ENCODE results near the gene TRIM50. TPM values are rescaled to one million over a fixed set of nuclear protein-coding genes. Genes with fewer than 3 reads are reported as not detected.
"Not testable (repeated sequence)": the region's sequence is repeated elsewhere in the genome, so short reads cannot be mapped to it uniquely, and the experiment has no call there.

Gene TRIM50
- total RNA-seq, 1 donor from 2014 or later = 0.48 TPM

DNA sequence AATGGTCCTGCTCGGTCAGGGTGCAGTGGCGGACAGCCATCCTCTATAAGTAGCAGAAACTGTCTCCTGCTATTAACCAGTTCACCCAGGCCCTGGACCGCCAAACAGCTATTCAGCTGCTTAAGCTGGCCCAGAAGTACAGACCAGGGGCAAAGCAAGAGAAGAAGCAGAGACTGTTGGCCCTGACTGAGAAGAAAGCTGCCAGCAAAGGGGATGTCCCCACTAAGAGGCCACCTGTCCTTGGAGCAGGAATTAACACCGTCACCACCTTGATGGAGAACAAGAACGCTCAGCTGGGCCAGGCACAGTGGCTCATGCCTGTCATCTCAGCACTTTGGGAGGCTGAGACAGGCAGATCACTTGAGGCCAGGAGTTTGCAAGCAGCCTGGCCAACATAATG, 13.6 kb downstream of the TRIM50 start:
- DNase-seq (ENCODE audit: low spot score) = no peak

DNA sequence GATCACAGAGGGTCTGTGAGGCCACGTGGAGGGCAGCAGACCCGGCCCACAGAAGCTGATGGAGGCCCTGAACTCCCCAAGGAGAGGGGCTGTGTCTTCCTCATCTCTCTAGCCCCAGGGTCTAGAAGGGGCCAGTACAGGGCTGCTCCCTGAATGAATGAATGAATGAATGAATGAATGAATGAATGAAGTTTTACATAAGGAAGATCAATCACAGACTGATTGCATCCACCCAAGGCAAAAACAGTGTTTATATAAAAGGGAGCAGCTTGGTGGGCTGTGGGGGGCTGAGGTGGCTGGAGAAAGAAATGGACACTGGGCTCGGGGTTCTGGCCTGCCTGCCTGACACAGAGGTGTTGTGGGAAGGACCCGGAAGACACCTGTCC, 14.4 kb downstream of the TRIM50 start:
- DNase-seq (ENCODE audit: low spot score) = no peak

DNA sequence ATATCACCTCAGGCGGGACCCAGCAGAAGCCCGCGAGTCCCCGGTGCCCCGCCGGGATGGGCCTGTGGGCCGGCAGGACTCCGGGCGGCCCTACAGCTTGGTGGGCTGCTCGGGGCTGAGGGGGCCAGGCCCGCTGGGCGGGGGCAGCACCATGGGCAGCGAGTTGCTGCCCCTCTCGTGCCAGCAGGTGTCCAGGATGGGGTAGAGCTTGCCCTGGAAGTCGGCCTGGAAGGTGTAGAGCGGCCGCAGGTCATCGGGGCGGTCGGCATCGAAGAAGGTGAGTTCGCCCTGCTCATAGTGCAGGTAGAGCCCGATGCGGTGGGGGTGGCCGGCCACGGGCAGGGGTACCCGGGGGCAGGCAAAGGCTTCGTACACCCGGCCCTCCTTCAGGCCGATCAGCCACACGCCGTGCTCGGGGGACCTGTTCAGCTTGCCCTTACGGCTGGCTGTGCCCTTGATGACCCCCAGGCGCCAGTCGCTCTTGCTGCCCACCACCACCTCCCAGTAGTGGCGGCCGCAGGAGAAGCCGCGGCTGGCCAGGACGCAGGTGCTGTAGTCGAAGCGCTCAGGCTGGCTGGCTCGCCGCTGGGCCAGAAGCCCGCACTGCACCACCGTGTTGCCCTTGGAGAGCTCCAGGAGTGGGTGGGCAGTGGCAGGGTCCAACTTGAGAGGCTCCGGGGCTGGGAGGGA, 14.9 kb downstream of the TRIM50 start:
- no peak for DNase-seq (ENCODE audit: low spot score)

DNA sequence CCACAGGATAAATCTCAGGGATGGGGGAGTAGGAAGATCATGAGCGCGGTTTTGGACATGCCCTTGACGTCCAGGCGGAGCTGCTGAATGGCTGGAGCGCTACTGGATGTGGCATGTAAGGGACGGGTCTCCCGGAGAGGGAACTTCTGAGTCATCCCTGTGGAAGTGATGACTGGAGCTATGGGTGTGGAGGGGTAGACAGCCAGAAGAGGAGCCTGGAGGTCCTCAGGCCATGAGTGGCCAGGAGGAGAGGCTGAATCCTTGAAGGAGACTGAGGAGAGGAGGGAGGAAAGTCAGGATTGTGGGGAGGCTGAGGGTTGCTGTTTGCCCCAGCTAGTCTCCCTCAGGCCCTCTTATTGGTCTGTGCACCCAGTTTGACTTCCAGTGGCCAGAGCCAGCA, 16.5 kb downstream of the TRIM50 start:
- not testable (repeated sequence) for DNase-seq (ENCODE audit: low spot score)

DNA sequence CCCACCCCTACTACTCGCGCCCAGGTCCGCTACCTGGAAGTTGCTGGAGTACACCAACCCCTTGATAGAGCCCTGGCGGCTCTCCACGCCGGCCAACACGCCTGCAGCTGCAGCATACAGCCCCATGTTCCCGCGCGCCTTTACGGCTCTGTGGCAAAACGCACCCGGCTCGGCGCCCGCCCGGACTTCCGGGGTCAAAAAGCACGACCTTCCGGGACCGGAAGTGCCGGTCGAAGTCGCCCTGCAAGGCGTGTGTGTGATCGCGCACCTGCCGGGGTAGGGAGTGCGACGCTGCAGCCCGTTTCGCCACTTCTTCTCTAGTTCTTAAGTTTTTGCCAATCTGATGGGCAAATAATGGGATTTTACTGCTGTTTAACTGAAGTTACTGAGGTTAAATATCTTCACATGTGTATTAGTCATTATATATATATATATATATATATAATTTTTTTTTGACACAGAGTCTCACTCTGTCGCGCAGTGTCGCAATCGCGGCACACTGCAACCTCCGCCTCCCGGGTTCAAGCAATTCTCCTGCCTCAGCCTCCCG, 19.1 kb downstream of the TRIM50 start, which contains the start of gene NSUN5:
Gene NSUN5, minus strand, starts transcription at position 162 of the 550 bp plus-strand sequence. Its CDS starts 36 bp downstream, at position 126.
- DNase-seq (ENCODE audit: low spot score) = peak; percentile 83

DNA sequence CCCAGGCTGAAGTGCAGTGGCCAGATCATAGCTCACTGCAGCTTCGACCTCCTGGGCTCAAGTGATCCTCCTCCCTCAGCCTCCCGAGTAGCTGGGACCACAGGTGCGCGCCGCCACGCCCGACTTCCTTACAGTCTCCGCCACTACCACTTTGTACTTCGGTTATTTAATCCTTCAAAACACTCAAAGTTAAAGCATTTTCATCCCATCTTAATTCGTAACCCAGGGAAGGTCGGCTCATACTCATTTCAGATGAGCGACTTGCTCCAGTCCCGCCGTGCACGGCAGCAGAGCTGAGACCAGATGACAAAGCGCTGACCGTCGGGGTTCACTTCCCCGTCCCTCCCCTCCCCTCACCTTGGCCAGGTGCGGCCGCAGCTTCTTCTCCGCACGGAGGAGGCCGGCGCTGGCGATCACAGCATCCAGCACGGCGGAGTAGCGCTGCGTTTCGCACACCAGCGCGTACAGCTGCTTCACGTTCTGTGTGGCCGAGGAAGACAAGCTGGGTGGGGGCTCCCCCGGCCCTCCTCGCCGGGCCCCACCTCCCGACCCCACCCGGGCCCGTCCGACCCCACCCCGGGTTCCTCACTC, 19.7 kb downstream of the TRIM50 start:
- DNase-seq (ENCODE audit: low spot score) = no peak

DNA sequence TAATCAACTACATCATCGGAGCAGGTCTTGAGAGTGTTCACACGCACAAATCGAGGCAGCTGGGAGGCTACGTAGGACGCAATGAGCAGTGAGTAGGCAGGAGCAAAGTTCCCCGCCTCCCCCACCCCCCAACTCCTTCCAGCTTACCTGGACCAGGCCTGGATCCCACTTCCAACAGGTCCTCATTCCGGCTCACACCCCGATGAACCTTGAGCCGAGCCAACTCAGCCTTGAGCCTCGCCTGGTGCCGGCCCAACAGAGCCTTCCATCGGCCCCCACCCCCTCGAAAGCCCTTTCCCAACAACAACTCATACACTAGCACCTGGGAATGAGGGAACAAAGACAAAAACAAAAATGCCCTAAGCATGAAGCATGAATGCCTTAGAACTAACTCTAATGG, 20.4 kb downstream of the TRIM50 start:
- no peak for DNase-seq (ENCODE audit: low spot score)

DNA sequence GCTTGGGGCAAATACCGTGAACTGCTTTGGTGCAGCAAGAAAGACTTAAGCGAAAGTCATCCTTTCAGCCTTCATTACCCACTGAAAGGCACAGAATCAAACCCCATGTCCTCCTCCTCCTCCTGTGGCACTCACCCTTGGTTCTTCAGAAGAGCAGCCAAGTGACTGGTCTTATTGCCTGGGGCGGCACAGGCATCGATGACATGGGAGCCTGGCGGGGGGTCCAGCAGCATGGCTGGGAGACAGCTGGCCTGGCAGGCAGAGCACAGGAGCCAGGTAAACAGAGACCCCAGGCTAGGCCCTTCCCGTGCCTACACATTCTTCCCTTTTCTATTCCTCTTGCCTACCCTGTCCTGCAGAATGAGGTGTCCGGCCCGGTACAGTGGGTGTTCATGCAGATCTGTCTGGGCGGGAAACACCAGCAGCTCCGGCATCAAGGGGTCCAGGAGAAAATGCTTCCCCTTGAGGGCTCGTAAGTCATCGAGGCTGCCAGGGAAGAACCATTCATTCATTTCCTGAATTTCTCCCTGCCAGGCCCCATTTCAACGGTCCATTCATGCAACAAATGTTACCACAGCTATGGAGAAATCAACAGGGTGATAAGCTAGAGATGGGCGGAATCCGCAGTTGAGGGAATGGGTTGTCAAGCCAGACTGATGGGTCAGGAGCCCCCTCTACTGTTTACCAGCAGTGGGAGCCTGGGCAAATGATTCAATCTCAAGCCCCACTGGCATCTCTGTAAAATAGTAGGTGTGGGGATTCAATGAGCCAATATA, 23.1 kb downstream of the TRIM50 start:
- not testable (repeated sequence) for DNase-seq (ENCODE audit: low spot score)

DNA sequence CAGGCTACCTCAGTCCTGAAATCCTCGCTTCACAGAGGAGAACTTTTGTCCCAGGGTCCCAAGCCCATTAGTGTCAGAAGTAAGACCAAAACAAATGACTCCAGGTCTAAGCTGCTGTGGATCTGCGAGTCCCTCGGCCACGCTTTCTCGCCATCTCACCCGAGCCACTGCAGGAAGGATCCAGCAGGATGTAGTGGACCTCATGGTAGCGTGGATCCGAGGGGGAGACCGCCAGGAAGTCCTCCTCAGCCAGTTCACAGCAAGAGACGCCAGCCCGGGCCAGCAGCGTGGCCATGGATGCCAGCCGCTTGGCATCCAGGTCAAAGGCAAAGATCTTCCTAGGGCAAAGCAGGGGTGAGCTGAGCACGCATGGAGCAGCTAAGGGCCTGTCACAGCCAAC, 23.8 kb downstream of the TRIM50 start:
- no peak for DNase-seq (ENCODE audit: low spot score)

DNA sequence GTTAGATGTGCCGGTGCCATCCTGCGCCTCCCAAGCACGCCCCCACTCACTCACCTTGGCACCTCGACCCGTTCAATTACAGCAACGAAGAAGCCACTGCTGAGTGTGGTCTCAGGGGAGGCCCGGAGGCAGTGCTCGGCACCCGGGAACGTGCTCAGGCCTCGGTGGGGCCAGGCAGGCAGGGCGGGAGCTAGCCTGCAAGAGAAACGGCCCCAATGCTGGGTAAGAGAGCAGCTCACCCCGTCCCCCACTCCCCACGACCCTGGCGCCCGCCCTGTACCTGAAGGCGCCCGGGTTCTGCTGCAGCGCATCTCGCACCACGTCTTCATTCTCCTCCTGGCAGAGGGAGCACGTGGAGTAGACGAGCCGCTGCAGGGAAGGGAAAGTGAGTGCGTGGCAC, 24.3 kb downstream of the TRIM50 start:
- DNase-seq (ENCODE audit: low spot score) = no peak

DNA sequence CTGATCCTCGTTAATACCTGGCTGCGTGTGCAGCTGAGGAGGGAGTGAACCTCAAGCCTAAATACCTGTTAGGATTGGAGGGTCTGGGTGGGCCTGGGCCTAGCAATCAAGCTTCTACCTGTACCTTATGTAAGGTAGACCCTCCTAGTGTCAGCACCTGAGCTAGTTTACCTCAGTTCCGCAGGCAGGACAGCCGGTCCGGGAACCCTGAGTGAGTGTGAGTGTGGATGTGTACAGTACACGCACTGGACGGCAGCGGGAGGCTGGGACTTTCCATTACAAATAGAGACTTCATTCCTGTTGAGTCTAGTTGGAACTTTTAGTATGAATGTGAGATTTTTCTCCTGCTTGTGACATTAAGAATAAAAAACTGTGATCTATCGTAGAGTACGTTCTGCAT, 25.0 kb downstream of the TRIM50 start:
- DNase-seq (ENCODE audit: low spot score) = not testable (repeated sequence)

DNA sequence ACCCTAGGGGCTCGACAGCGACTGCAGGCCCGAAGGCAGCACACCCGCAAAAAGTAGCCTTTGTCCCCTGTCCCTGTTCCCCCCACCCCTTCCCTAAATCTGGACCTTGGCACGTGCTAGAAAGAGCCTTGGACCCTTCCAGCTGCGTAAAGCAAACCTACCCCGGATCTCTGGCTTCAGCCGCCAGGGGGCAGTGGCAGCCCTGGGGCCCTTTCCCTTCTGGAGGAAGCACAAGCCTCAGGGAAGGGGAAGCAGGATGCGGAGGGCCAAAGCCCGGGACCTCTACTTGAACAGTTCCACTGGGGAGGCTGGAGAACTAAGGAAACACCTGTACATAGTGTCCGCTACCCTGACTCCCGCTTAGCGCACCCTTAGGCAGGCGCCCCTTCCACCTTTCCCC, 26.8 kb downstream of the TRIM50 start:
- DNase-seq (ENCODE audit: low spot score) = not testable (repeated sequence)

DNA sequence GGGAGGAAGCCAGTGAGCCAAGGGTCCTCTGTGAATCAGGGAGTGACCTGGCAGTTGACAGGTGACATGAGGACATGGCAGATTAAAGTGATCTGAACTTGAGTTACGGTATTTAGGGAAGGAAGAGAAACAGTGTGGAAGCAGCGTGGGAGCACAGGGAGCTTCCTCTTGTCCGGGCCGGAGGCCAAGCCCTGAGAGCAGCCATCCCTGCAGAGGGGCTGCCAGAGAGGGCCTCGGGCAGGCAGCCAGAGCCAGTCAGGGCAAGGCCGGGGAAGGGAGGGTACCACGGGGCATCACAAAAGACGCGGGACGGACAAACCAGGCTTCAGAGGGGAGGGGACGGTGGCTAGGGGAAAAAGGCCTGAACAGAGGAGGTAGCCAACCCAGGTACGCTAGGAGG, 28.1 kb downstream of the TRIM50 start:
- DNase-seq (ENCODE audit: low spot score) = not testable (repeated sequence)

DNA sequence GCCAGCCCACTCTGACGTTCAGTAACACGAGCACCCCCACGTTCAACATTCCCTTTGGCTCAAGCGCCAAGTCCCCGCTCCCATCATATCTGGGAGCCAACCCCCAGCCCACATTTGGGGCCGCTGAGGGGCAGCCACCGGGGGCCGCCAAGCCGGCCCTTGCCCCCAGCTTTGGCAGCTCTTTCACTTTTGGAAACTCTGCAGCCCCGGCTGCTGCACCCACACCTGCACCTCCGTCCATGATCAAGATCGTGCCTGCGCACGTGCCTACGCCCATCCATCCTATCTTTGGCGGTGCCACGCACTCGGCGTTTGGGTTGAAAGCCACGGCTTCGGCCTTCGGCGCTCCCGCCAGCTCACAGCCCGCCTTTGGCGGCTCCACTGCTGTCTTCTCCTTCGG, 30.2 kb downstream of the TRIM50 start:
- not testable (repeated sequence) for DNase-seq (ENCODE audit: low spot score)

DNA sequence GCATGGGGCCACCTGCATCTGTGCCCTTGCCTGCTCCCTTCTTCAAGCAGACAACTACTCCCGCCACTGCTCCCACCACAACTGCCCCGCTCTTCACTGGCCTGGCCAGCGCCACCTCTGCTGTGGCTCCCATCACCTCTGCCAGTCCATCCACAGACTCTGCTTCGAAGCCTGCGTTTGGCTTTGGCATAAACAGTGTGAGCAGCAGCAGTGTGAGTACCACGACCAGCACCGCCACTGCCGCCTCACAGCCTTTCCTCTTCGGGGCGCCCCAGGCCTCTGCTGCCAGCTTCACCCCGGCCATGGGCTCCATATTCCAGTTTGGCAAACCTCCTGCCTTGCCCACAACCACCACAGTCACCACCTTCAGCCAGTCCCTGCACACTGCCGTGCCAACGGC, 30.6 kb downstream of the TRIM50 start:
- not testable (repeated sequence) for DNase-seq (ENCODE audit: low spot score)

DNA sequence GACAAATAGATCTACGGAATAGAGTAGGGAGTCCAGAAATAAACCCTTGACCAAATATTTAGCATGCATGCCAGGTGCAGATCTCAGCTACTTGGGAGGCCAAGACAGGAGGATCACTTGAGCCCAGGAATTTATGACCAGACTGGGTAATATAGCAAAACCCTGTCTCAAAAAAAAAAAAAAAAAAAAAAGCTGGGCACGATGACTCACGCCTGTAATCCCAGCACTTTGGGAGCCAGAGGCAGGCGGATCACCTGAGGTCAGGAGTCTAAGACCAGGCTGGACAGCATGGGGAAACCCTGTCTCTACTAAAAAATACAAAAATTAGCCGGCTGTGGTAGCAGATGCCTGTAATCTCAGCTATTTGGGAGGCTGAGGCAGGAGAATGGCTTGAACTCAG, 50.7 kb downstream of the TRIM50 start:
- not testable (repeated sequence) for DNase-seq (ENCODE audit: low spot score)

DNA sequence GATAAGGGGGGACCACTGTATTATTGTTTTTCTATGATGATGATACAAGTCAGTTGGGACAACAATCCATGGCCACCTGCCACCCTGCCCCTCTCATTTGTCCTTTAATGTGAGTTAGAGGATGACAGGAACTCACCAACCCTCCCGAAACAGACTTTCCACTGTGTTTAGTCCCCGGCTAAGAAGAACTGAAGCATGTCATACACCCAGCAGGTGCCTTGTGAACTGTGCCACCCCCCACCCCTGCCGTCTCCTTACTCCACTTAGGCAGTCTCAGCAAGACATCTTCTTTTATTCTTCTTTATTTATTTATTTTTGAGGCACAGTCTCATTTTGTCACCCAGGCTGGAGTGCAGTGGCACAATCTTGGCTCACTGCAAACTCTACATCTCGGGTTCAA, 60.1 kb downstream of the TRIM50 start:
- DNase-seq (ENCODE audit: low spot score) = not testable (repeated sequence)

DNA sequence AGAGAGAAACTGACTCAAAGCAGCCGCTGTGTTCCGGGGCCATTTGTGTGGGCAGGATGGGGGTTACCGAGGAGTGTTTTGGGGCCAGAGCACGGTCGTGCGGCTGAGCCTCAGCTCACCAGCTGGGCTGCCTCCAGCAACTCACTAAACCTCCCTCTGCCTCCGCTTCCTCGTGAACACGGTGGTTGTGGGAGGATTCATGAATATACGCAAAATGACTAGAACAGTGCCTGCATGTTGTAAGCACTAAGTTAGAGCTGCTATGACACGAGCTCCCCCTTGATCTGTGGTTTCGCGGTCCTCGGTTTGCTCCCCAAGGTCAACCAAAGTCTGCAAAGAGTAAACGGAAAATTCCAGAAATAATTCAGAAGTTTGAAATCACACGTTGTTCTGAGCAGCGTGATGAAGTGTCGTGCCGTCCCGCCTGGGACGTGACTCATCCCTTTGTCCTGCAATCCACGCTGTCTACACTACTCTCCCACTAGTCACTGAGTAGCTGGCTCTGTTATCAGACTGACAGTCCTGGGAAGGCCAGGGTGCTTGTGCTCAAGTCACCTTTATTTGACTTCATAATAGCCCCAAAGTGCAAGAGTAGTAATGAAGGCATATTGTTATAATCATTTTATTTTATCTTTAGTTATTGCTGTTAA, 61.0 kb downstream of the TRIM50 start:
- DNase-seq (ENCODE audit: low spot score) = not testable (repeated sequence)
